Gastroesophageal sphincter (tissue), 3 donors: ENCODE measurements around the gene EML1.

Experiments
- CTCF ChIP-seq, 4 experiments: fragments of 200-600 bp in 2 of 4; fragments of 450-650 bp in 2 of 4; sonication (generic) in 1 of 4; IDR thresholded peaks; one replicate each; pipeline ENCODE4 v1.5.1; 2017 to 2019; ENCODE audit warnings: antibody characterized with exemption in 4 of 4, mild to moderate bottlenecking in 2 of 4, moderate library complexity in 2 of 4
- POLR2A ChIP-seq, 2 donors: fragments of 450-650 bp; IDR thresholded peaks; one replicate each; pipeline ENCODE4 v1.6.1; 2017; ENCODE audit warnings: antibody characterized with exemption in 2 of 2, mild to moderate bottlenecking in 2 of 2, moderate library complexity in 1 of 2

- TF ChIP-seq POLR2A (IDR thresholded peaks at IDR 0.05) (no peak), CTCF (IDR thresholded peaks at IDR 0.05) (no peak)
These were observed 197.3 kb downstream of the EML1 start for GRCh38 chr14:99990268-99991170.
